Mucosa of gallbladder (tissue), 1 donor: ENCODE results near the gene ZBTB34. TPM values are rescaled to one million over a fixed set of nuclear protein-coding genes. Genes with fewer than 3 reads are reported as not detected.
"Not testable (repeated sequence)": the region's sequence is repeated elsewhere in the genome, so short reads cannot be mapped to it uniquely, and the experiment has no call there.

Source experiments
- DNase-seq: peaks from one replicate; pipeline ENCODE4 v3.0.0-alpha.2; 2020; ENCODE audit warnings: low spot score
- total RNA-seq: library from RNA; stranded (reverse); gene quantifications from one replicate; pipeline ENCODE4 v1.2.1, GENCODE V29; 2021
- donor health status: DM: no; HTN: no; CAD: no.

The ZBTB34 gene
- total RNA-seq = 9.8 TPM

DNA sequence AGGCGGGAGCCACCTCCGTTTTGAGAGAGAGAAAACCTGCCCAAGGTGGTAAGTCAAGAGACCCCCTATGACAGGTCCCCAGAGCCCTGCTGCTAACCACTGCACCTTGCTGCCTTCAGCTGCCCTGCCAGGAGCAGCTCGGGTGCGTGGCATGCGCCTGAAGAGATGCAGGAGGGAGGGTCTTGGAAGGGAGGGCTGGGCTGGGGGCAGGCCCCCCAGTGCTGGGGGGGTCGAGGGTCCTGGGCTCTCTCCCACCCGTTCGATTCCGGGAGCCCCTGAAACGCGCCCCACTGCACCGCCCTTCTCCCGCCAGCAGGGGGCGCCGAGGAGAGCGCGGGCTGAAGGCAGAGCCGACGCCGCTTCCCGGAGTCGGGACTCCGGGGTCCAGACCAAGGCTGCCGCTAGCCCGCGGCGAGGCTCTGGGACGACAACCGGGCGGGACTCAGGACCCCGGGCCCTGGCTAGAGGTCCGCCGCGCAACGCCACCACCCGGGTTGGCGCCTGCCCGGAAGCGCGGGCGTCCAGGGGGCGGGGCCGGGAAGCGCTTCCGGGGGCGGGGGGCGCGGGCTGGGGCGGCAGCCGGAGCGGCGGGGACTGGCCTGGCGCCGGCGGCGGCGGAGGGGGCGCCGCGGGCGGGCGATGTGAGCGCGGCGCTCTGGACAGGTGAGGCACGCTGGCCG is at the start of gene ZBTB34:
Gene ZBTB34, plus strand, starts transcription at position 563 of the 680 bp plus-strand sequence. CDS start 18,761 bp downstream, outside the sequence.
- peak; percentile 53 for DNase-seq

GRCh38 chr9:126813072-126813471 is 47.4 kb upstream of the ZBTB34 start:
- no peak for DNase-seq

- DNase-seq = no peak
Measured at GRCh38 chr9:126814091-126814490, 46.3 kb upstream of the ZBTB34 start.

- not testable (repeated sequence) for DNase-seq
Measured at GRCh38 chr9:126817615-126818014, 42.8 kb upstream of the ZBTB34 start.

GRCh38 chr9:126818482-126818881 is 42.0 kb upstream of the ZBTB34 start:
- no peak for DNase-seq

- no peak for DNase-seq
Measured at GRCh38 chr9:126819482-126819881, 41.0 kb upstream of the ZBTB34 start.

DNA sequence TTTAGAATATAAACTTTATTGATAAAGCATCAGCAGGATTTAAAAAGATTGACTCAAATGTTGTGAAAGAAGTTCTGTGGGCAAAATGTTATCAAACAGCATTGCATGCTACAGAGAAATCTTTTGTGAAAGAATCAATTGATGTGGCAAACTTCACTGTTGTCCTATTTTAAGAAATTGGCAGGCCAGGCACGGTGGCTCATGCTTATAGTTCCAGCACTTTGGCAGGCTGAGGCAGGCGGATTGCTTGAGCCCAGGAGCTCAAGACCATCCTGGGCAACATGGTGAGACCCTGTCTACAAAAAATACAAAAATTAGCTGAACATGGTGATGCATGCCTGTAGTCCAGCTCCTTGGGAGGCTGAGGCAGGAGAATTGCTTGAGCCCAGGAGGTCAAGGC is 38.2 kb upstream of the ZBTB34 start:
- no peak for DNase-seq

DNA sequence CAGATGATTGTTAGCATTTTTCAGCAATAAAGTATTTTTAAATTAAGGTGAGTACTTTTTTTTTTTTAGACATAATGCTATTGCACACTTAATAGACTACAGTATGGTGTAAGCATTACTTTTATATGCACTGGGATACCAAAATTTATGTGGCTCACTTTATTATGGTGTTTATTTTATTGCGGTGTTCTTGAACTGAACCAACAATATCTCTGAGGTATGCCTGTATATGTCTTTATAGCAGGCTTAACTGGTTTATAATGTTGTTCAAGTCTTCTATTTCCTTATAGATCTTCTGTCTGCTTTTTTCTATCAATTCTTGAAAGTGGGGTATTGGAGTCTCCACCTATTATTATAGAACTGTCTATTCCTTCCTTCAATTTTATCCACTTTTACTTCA is 37.6 kb upstream of the ZBTB34 start:
- DNase-seq = no peak

DNA sequence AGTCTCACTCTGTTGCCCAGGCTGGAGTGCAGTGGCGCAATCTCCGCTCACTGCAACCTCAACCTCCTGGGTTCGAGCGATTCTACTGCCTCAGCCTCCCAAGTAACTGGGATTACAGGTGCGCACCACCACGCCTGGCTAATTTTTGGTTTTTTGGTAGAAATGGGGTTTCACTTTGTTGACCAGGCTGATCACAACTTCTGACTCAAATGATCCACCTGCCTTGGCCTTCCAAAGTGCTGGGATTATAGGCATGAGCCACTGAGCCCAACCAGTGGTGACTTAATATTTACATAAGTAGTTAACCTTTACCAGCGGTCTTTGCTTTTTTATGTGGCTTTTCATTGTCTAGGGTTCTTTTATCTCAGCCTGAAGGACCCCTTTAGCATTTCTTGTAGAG is 36.4 kb upstream of the ZBTB34 start:
- DNase-seq = not testable (repeated sequence)

GRCh38 chr9:126827227-126827626 is 33.2 kb upstream of the ZBTB34 start:
- no peak for DNase-seq

GRCh38 chr9:126829035-126829434 is 31.4 kb upstream of the ZBTB34 start:
- DNase-seq = no peak

DNA sequence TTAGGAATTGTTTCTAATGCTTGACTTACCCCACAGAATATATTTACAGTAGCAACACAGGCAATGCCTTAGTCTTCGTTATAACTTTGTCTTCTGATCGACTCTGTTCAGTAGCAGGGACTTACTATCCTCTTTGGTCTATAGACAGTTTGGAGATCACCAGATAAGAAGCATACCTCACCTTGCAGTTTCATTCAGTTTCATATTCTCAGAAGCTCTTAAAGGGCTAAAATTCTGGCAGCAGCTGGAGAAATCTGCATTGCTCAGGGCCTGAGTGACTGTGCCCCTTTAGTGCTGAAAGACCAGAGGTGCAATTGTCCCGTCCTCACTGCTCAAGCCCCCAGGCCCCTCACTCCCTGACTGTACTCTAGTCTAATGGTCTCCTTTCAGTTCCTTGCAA is 29.6 kb upstream of the ZBTB34 start:
- no peak for DNase-seq

DNA sequence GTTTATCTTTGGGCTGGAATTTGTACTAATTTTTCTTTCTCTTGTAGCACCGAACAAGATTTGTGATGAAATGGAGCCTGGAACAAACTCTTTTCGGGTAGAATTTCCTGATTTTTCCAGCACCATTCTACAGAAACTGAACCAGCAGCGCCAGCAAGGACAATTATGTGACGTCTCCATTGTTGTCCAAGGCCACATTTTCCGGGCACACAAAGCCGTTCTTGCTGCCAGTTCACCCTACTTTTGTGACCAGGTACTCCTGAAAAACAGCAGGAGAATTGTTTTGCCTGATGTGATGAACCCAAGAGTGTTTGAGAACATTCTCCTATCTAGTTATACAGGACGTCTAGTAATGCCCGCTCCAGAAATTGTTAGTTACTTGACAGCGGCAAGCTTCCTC is 28.0 kb upstream of the ZBTB34 start:
- no peak for DNase-seq

DNA sequence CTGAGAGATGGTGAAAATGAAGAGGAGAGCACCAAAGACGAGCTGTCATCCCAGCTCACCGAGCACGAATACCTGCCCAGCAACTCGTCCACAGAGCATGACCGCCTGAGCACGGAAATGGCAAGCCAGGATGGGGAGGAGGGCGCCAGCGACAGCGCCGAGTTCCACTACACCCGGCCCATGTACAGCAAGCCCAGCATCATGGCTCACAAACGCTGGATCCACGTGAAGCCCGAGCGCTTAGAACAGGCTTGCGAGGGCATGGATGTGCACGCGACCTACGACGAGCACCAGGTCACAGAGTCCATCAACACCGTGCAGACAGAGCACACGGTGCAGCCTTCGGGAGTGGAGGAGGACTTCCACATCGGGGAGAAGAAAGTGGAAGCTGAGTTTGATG is 27.4 kb upstream of the ZBTB34 start:
- DNase-seq = no peak

DNA sequence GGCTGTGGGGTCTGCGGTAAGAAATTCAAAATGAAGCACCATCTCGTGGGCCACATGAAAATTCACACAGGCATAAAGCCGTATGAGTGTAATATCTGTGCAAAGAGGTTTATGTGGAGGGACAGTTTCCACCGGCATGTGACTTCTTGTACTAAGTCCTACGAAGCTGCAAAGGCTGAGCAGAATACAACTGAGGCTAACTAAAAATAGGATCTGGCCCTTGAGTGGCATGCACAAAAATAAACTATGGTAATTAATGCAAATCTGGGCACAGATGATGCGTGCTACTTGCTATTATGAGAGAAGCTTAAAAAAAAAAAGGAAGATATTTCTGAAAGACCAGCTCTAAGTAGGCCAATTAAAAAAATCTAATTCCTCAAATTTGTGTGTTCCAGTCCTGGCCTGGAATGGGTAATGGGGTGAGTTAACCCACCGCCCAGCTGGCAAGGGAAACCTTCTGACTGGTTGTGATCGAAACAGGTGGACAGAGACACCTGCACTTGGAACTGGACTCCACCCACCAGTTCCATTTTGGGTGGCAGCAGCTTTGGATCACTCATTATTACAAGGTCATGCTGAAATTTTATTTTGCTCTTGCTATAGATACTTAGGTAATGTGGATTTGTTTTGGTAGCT is 26.6 kb upstream of the ZBTB34 start:
- DNase-seq = no peak

- no peak for DNase-seq
Measured at GRCh38 chr9:126834672-126835071, 25.8 kb upstream of the ZBTB34 start.

- DNase-seq = no peak
Measured at GRCh38 chr9:126836216-126836615, 24.2 kb upstream of the ZBTB34 start.

DNA sequence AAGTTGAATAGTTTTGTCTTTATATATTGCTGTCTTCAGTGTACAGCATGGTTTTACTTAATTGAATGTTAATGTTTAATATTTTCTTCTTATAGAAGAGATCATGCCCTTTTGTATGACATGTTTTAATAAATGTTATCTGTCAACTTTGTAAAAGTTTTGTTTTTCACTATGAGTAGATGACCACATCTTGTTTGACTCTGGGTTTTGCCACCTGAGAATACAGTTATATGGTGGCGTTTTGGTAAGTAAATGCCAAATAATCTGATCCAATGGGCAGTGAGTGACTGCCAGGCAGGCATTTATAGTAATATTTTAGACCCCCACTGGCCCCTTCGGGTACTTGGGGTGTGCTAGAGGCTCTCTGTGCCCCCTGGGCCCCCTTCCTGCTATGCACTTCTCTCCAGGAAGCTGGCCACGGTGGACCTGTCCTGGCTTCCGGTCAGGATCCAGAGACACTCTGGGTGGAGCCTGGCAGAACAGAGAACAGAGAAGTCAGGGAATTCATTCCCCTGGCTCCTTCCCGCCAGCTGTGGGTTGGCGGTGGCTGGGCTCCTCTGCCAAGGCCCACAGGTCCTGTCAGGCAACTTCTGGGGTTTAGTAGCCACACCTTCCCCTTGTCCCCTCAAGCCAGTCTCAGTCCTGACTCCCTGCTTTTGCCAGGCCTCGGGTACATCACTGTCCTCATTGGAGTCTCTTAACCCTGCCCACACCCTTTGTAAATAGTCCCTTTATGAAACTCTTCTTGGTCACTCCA is 22.2 kb upstream of the ZBTB34 start:
- no peak for DNase-seq

GRCh38 chr9:126838895-126839294 is 21.5 kb upstream of the ZBTB34 start:
- no peak for DNase-seq

DNA sequence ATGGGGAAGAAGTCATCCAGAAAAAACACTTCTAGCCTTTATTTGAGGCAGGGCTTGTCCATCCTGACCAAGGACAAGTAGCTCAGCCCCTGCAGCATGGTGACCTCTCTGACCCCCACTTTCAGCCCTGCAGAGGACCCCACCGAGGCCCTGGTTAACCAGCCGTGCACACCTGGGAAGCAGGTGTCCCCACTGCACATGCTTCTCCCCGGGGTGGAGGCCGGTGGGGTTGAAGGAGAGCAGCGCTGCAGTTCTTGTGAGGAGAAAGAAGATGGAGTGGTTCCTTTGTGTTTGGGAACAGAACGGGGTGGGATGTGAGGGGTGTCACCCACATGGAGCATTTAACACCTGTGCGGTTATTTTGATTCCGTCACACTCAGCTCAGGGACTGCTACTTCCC is 21.1 kb upstream of the ZBTB34 start:
- no peak for DNase-seq

- DNase-seq = no peak
Measured at GRCh38 chr9:126842220-126842842, 18.1 kb upstream of the ZBTB34 start.

GRCh38 chr9:126842977-126843799 is 17.3 kb upstream of the ZBTB34 start:
- peak; percentile 65 for DNase-seq
